Stimulated activated CD8-positive, alpha-beta memory T cell treated with anti-CD3 and anti-CD28 coated beads, Interleukin-4, amount 100 ng/mL, for 24 hours (primary cell): ENCODE measurements around the gene CERS6.
"Not testable (repeated sequence)": the region's sequence is repeated elsewhere in the genome, so short reads cannot be mapped to it uniquely, and the experiment has no call there.

Source experiments
- DNase-seq: peaks from one replicate; pipeline ENCODE4 v3.0.0-alpha.2; 2020; ENCODE audit warnings: low read depth

CERS6 gene

GRCh38 chr2:168455645-168456520, at the start of gene CERS6:
TSS of gene CERS6 (plus strand) at chr2:168456272. CDS start at chr2:168456449, 177 bp downstream.
- DNase-seq, result peak; percentile 85

- DNase-seq, result not testable (repeated sequence)
Observed at GRCh38 chr2:168412301-168412700, 43.8 kb upstream of the CERS6 start.

DNA sequence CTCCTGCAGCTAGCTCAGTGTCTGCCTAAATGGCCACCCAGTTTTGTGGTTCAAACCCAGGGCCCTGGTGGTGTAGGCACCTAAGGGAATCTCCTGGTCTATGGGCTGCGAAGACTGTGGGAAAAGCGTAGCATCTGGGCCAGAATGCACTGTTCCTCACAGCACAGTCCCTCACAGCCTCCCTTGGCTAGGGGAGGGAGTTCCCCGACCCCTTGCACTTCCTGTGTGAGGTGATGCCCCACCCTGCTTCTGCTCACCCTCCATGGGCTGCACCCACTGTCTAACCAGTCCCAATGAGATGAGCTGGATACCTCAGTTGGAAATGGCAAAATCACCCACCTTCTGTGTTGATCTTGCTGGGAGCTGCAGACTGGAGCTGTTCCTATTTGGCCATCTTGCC, 43.0 kb upstream of the CERS6 start:
- DNase-seq, result not testable (repeated sequence)

- no peak for DNase-seq
Observed at GRCh38 chr2:168416555-168416954, 39.5 kb upstream of the CERS6 start.

DNA sequence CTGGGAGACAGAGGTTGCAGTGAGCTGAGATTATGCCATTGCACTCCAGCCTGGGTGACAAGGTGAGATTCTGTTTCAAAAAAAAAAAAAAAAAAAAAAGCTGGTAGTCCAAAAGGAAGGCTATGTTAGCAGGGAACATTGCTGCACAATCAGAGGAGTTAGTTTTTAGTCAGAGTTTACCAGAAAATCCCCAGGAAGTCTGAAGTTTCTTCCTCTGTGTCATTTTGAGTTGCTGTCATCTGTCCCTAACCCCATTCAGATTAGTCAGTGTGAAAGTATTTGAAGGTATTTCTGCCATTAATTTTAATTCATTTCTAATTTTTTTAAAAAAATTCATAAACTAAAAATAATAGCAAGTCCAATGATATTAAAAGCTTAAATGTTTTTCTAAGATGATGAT, 33.5 kb upstream of the CERS6 start:
- no peak for DNase-seq

DNA sequence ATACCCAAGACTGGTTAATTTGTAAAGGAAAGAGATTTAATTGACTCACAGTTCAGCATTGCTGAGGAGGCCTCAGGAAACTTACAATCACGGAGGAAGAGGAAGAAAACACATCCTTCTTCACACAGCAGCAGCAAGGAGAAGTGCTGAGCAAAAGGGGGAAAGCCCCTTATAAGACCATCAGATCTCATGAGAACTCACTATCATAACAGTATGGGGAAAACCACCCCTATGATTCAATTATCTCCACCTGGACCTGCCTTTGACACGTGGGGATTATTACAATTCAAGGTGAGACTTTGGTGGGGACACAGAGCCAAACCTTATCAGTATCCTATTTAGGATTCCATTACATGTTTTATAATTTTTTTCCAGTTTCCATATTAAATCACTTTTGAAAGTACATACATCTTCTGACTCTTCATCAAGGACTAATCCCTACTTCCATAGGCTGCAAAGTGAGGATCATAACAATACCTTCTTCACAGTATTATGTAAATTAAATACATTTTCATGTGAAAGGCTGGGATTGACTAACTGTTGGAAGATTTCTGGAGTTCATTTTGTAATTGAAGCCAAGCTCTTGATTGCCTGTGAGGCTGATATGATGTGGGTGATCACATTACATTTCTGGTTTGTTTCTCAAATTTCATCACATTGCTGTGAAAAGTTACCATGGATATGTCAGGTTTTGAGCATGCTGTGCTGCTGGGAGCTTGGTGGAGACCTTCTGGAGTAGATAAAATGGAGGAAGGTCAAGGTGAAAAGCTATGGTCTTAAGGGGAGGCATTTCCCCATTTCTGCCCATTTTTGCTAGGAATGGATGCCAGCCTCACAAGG, 31.7 kb upstream of the CERS6 start:
- no peak for DNase-seq

DNA sequence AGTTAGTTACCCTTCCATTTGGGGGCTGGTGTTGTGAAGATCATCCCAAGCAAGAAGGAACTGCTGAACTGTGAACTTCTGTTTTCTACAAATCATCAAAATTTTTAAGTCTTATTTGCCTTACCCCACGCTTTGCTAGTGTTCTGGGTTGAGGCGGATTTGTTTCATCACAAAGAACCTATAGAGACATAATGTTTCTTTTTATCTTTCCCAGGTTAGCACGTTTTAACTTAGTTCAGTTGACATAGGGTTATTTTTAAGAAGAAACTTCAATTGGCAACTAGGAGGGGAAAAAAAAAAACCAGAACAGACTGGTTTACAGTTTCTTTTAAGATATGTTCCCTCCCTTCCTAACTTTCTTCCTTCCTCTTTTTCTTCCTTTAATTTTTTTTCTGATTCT, 31.1 kb upstream of the CERS6 start:
- DNase-seq, result no peak

DNA sequence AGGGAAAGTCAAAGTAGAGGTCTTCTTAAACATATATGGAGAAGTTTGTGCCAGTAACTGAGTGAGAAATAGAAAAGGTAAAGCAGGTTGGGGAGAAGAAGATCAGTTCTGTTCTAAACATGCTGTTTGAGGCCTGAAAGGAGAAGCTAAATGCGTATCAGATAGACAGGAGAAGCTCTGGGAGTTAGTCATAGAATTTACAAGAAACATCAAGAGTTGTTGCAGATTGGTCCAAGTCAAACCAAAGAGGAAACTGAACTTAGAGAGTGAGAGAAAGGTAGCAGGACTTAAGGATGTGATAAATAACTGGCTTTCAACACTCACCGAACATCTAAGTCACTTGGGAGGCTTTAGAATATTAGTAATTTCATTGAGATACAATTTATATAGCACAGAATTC, 29.2 kb upstream of the CERS6 start:
- DNase-seq, result no peak

- DNase-seq, result no peak
Observed at GRCh38 chr2:168427451-168427850, 28.6 kb upstream of the CERS6 start.

DNA sequence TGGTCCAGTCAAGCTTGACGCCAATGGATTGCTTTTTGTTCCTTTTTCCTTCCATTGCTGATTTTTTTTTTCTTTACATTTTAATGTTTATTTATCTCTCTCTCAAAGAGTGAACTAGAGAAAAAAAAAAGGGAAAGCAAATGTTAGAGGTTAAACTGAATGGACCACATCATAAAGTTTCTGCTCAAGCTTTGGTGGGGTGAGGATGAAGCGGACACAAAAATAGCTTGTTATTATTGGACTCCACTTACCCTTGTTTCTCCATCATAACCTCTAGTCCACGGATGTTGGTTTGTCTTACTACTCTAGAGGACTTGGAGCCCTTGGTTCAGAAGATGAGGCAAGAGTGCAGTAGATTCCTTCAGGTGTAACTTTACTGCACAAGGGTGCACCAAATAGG, 27.6 kb upstream of the CERS6 start:
- DNase-seq, result no peak

DNA sequence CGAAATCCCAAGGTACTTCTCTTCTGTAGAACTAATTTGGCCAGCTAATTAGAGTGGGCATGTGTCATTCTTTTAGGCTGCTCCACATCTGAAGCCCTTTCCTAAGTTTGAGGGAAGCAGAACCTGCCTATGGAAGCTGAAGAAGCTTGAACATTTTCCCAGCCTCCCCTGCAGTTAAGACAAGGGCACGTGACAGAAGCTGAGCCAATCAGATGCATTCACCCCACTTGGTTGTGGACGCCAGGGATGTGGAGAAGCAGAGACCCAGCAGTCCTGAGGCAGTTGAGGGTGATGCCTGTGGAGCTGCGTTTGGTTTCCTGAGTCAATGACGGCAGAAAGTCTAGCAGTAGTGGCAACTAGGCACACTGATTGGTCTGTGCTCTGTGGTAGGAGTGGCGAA, 26.1 kb upstream of the CERS6 start:
- no peak for DNase-seq

DNA sequence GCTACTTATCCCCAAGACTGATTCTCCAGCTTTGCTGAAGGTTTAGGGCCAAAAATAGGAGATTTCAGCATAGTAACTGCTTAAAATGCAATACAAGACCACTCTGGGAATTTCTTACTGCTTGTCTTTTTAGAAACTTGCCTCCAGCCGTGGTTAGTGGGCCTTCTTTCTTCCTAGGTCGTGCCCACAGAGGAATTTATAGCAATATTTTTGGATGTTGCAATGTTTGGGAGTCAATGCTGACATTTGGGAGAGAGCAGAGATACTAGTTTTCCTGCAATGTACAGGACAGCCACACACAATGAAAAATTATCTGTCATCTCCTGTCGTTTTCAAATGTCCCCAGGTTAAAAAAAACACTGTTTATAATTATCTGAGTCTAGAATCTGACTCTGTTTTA, 25.6 kb upstream of the CERS6 start:
- no peak for DNase-seq

GRCh38 chr2:168431301-168432024, 24.6 kb upstream of the CERS6 start:
- DNase-seq, result no peak

DNA sequence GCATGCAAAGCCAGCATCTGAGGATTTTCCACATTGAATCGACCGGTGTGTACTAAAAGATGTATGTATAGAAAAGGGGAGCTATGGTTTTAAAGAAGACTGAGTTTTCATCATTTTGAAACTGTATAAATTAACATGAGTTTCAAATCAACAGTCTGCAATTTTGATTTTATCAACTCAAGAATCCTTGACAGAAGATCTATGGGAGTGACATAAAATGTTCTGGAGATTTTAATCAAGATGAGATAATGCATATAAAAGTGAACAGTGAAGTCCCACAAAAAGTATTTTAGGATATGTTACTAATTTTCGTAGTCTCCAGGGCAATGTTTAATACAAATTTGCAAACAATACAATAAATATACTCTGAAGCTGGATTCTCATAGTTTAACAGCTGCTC, 24.0 kb upstream of the CERS6 start:
- DNase-seq, result no peak

DNA sequence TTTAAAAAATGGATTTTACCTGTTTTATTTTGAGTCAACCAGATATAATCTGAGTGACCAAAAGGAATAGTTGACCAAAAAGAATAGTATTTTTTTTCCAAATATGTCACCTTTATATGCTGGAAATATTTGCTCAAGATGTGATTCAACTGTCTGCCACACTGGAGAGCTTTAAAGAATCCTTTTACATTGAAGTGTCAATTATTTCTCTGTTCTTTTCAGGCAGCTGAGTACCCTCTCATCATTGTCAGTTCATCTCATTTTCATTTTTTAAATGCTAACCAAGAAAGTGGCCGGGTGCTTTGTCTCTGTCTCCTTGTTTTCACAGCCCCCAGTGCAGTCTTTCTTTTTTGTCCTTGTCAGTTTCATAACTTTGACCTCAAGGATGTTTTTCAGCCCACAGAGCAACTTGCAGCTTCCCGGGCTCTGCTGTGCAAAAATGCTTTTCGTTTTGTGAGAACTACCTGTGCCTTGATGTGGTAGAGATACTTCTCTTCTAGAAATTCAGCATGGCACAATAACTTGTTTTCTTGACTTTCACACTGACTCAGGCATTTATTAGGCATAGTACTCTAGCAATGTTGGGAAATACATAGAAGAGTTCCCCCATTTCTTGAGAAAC, 23.4 kb upstream of the CERS6 start:
- DNase-seq, result no peak

GRCh38 chr2:168433527-168433926, 22.5 kb upstream of the CERS6 start:
- no peak for DNase-seq

- no peak for DNase-seq
Observed at GRCh38 chr2:168434146-168434545, 21.9 kb upstream of the CERS6 start.

DNA sequence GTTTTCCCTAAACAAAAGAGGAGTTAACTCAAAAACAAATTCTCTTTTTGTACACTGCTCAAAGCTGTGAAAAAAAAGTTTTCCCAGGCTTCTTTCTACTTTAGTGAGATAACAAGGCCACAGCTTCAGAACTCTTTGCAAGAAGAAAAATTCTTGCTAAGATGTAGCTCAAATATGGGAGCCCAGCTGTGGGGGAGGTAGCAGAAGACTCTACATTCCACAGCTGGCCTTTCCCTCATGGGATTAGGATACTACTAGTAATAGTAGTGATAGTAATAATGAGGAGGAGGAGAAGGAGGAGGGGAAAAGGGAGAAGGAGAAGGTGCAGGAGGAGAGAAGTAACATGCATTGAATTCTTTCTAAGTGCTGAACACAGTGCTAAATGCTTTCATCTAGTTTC, 19.2 kb upstream of the CERS6 start:
- no peak for DNase-seq

DNA sequence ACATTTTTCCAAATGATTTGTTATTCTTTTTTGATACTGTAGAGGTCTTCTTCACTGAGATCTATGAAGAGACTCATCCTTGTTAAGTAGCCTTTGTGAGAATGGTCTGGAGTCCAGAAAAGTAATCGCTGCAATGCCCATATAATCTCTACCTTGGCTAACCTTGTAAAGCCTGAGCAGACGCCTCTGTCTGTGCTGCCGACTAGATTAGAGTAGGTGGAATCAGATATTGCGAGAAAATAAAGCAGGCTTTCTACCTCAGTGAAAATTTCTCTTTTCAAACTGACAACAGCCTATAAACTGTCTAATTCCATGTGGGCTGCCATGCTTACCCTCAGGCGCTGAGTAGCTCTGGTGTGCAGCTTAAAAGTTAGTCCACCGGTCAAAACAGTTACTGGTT, 17.5 kb upstream of the CERS6 start:
- DNase-seq, result no peak

DNA sequence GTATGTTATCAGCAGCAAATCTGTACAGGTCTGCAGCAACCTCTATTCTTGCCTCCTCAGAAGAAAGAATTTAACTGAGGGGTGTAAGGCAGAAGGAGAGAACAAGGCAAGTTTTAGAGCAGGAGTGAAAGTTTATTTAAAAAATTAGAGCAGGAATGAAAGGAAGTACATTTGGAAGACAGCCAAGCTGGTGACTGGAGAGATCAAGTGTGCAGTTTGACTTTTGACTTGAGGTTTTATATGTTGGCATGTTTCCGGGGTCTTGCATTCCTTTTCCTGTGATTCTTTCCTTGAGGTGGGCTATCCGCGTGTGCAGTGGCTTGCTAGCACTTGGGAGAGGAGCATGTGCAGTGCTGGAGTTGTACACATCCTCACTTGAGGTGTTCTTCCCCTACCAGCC, 16.5 kb upstream of the CERS6 start:
- no peak for DNase-seq

- no peak for DNase-seq
Observed at GRCh38 chr2:168441214-168441872, 14.7 kb upstream of the CERS6 start.

- DNase-seq, result no peak
Observed at GRCh38 chr2:168443818-168444217, 12.3 kb upstream of the CERS6 start.
